Sigmoid colon (tissue), 7 donors: Measurements from ENCODE around the gene PARP2. TPM values are rescaled to one million over a fixed set of nuclear protein-coding genes. Genes with fewer than 3 reads are reported as not detected.

Source experiments
- DNase-seq: peaks from one replicate; pipeline ENCODE4 v3.0.0-alpha.2; 2019
- H3K27ac ChIP-seq, 4 donors: fragments of 200-600 bp; sonication (generic); one replicate each; pipeline ENCODE4 v1.5.1; 2016 to 2019; ENCODE audit warnings: mild to moderate bottlenecking in 1 of 4
- H3K27me3 ChIP-seq, 3 donors: fragments of 200-600 bp; sonication (generic); one replicate each; pipeline ENCODE4 v1.5.1; 2019; ENCODE audit warnings: mild to moderate bottlenecking in 1 of 3
- H3K36me3 ChIP-seq, 4 donors: fragments of 200-600 bp; sonication (generic); one replicate each; pipeline ENCODE4 v1.5.1; 2016 to 2019
- H3K4me1 ChIP-seq, 4 donors: fragments of 200-600 bp; sonication (generic); one replicate each; pipeline ENCODE4 v1.5.1; 2017 to 2019
- H3K4me3 ChIP-seq, 4 donors: fragments of 200-600 bp; sonication (generic); one replicate each; pipeline ENCODE4 v1.5.1; 2017 to 2019; ENCODE audit warnings: mild to moderate bottlenecking in 2 of 4, moderate library complexity in 1 of 4
- H3K9me3 ChIP-seq, 4 donors: fragments of 200-600 bp in 3 of 4; sonication (generic) in 3 of 4; one replicate each; pipeline versions ENCODE4 v1.5.1 to v1.6.1; 2013 to 2019
- CTCF ChIP-seq, 4 experiments: fragments of 450-650 bp in 3 of 4; fragments of 200-600 bp in 1 of 4; IDR thresholded peaks; one replicate each; pipeline ENCODE4 v1.5.1; 2016 to 2019; ENCODE audit warnings: antibody characterized with exemption in 4 of 4, mild to moderate bottlenecking in 3 of 4, moderate library complexity in 2 of 4
- EP300 ChIP-seq, 4 donors: sonication (generic); formaldehyde crosslinking; IDR thresholded peaks; one replicate each; pipeline ENCODE4 v1.6.1; 2017; ENCODE audit warnings: antibody characterized with exemption in 4 of 4
- POLR2A ChIP-seq, 2 donors: fragments of 450-650 bp; IDR thresholded peaks; one replicate each; pipeline ENCODE4 v1.6.1; 2016; ENCODE audit warnings: antibody characterized with exemption in 2 of 2, mild to moderate bottlenecking in 2 of 2, moderate library complexity in 2 of 2
- POLR2AphosphoS5 ChIP-seq, 4 donors: sonication (generic); formaldehyde crosslinking; IDR thresholded peaks; one replicate each; pipeline ENCODE4 v1.6.1; 2017; ENCODE audit warnings: antibody characterized with exemption in 4 of 4
- WGBS, 2 donors: extraction: QIAGEN DNeasy Blood & Tissue Kit; methylation state at CpG; one replicate each; pipeline ENCODE4 v1.1.7; 2013; 5-methylcytosine and 5-hydroxymethylcytosine counted together
- intact Hi-C: fragments of 100-400 bp; cut with DNase I; formaldehyde crosslinking; loops from one replicate; pipeline ENCODE4 v1.15.1; 2023
- polyA plus RNA-seq, 3 donors: library from polyadenylated mRNA; stranded (reverse); fragments of 200-250 nt; gene quantifications; one replicate each; pipeline ENCODE4 v1.2.3, GENCODE V29; 2013
- small RNA-seq, 3 donors: library from RNA; depleted of rRNA; stranded (forward); fragments of <200 nt; gene quantifications; one replicate each; pipeline ENCODE3, GENCODE V24; 2016
- total RNA-seq, 4 donors: library from RNA; depleted of rRNA; stranded (reverse); fragments of >200 nt; gene quantifications; one replicate each; pipeline ENCODE4 v1.1.0, GENCODE V29; 2016
- donor health status: healthy with polysubstance abuse.
- donor health status: Bipolar disorder and iron deficiency.
- donor health status: healthy.

PARP2 gene
- total and polyA plus RNA-seq, 7 donors, result 6.0 to 14.3 (median 10.2) TPM

GRCh38 chr14:20397511-20397910 lies 54.1 kb downstream of the PARP2 start:
- Histone ChIP-seq H3K36me3 (peaks cover 28 to 99% (median 61%) of the 10 kb centered on the region in 4 donors), H3K27ac (no peak overlapping the region), H3K9me3 (no peaks in the 10 kb centered on the region), H3K4me1 (no peaks in the 10 kb centered on the region), H3K4me3 (no peak overlapping the region), H3K27me3 (no peaks in the 10 kb centered on the region)
- intact Hi-C loops, result no loop called here
- DNase-seq, result no peak
- 85 to 95% methylated on average over 3 of the region's 3 CpGs for WGBS, 2 donors
- TF ChIP-seq POLR2AphosphoS5 (IDR thresholded peaks at IDR 0.05) (no peak), POLR2A (IDR thresholded peaks at IDR 0.05) (no peak), EP300 (IDR thresholded peaks at IDR 0.05) (no peak), CTCF (IDR thresholded peaks at IDR 0.05) (no peak)

- Histone ChIP-seq H3K27me3 (no peaks in the 10 kb centered on the region), H3K9me3 (no peaks in the 10 kb centered on the region), H3K4me3 (no peak overlapping the region), H3K4me1 (no peaks in the 10 kb centered on the region), H3K36me3 (peaks cover 32 to 99% (median 72%) of the 10 kb centered on the region in 4 donors), H3K27ac (no peak overlapping the region)
- intact Hi-C loops, result no loop called here
- DNase-seq, result no peak
- no peak for TF ChIP-seq POLR2A (IDR thresholded peaks at IDR 0.05)
- no peak for TF ChIP-seq POLR2AphosphoS5 (IDR thresholded peaks at IDR 0.05)
- no peak for TF ChIP-seq EP300 (IDR thresholded peaks at IDR 0.05)
- no peak for TF ChIP-seq CTCF (IDR thresholded peaks at IDR 0.05)
- WGBS, 2 donors, result 91 to 98% methylated on average over 1 of the region's 1 CpG
These were observed 57.1 kb downstream of the PARP2 start for GRCh38 chr14:20400589-20400964.

- H3K27me3 ChIP-seq, result no peaks in the 10 kb centered on the region
- H3K4me1 ChIP-seq, result no peaks in the 10 kb centered on the region
- intact Hi-C loops, result no loop called here
- TF ChIP-seq POLR2AphosphoS5 (IDR thresholded peaks at IDR 0.05) (no peak), CTCF (IDR thresholded peaks at IDR 0.05) (no peak), POLR2A (IDR thresholded peaks at IDR 0.05) (no peak), EP300 (IDR thresholded peaks at IDR 0.05) (no peak)
- no peaks in the 10 kb centered on the region for H3K9me3 ChIP-seq
- peaks cover 27 to 99% (median 69%) of the 10 kb centered on the region in 4 donors for H3K36me3 ChIP-seq
- H3K27ac ChIP-seq, result no peak overlapping the region
- DNase-seq, result no peak
- WGBS, 2 donors, result 91 to 94% methylated on average over 10 of the region's 10 CpGs
- no peak overlapping the region for H3K4me3 ChIP-seq
These were observed 57.6 kb downstream of the PARP2 start for GRCh38 chr14:20400965-20401593.

- TF ChIP-seq POLR2AphosphoS5 (IDR thresholded peaks at IDR 0.05), result no peak
- no peak for TF ChIP-seq CTCF (IDR thresholded peaks at IDR 0.05)
- no peak for TF ChIP-seq EP300 (IDR thresholded peaks at IDR 0.05)
- TF ChIP-seq POLR2A (IDR thresholded peaks at IDR 0.05), result no peak
- WGBS, 2 donors, result 94% methylated on average over 11 of the region's 11 CpGs
- H3K4me1 ChIP-seq, result no peaks in the 10 kb centered on the region
- DNase-seq, result no peak
- H3K4me3 ChIP-seq, result no peak overlapping the region
- peaks cover 31 to 100% (median 68%) of the 10 kb centered on the region in 4 donors for H3K36me3 ChIP-seq
- H3K27me3 ChIP-seq, result no peaks in the 10 kb centered on the region
- H3K9me3 ChIP-seq, result no peaks in the 10 kb centered on the region
- no peak overlapping the region for H3K27ac ChIP-seq
- intact Hi-C loops, result no loop called here
These were observed 60.1 kb downstream of the PARP2 start for GRCh38 chr14:20403521-20403920.

Small RNA genes within 50 kb of the gene (small RNA-seq; reads per million reads assigned to genes)
- gene SNORA79B (0 to 0.86 (median 0) reads per million in 3 donors), gene SNORD126 (319 to 863 (median 764) reads per million in 3 donors)

Other genes starting within 250 kb of the PARP2 start
- gene OR4K17, start 232.9 kb upstream of the PARP2 start, total RNA-seq, result not detected
- gene OR4K17, start 232.9 kb upstream of the PARP2 start, polyA plus RNA-seq, result not detected
- not detected for gene OR4N5, start 204.8 kb upstream of the PARP2 start, total RNA-seq
- not detected for gene OR4N5, start 204.8 kb upstream of the PARP2 start, polyA plus RNA-seq
- not detected for gene OR11G2, start 152.7 kb upstream of the PARP2 start, total RNA-seq
- not detected for gene OR11G2, start 152.7 kb upstream of the PARP2 start, polyA plus RNA-seq
- gene OR11H6, start 119.9 kb upstream of the PARP2 start, total RNA-seq, result not detected
- not detected for gene OR11H6, start 119.9 kb upstream of the PARP2 start, polyA plus RNA-seq
- not detected for gene OR11H7, start 114.7 kb upstream of the PARP2 start, total RNA-seq
- gene OR11H7, start 114.7 kb upstream of the PARP2 start, polyA plus RNA-seq, result not detected
- gene OR11H4, start 104.3 kb upstream of the PARP2 start, total RNA-seq, result not detected
- gene OR11H4, start 104.3 kb upstream of the PARP2 start, polyA plus RNA-seq, result not detected
- gene TTC5, start 37.7 kb upstream of the PARP2 start, total RNA-seq, result 10 to 100 TPM in 2 of 4 donors, 1 to 10 TPM in 2; 6.8 to 16.3 (median 10.1) TPM
- 1 to 10 TPM; 3.6 to 6.5 (median 5.3) TPM for gene TTC5, start 37.7 kb upstream of the PARP2 start, polyA plus RNA-seq
- 10 to 100 TPM; 43.2 to 55.8 (median 44.4) TPM for gene CCNB1IP1, start 10.4 kb upstream of the PARP2 start, total RNA-seq
- 10 to 100 TPM; 31.2 to 54.1 (median 44.4) TPM for gene CCNB1IP1, start 10.4 kb upstream of the PARP2 start, polyA plus RNA-seq
- gene TEP1, start 69.9 kb downstream of the PARP2 start, total RNA-seq, result 10 to 100 TPM; 12.7 to 42.7 (median 19.6) TPM
- 10 to 100 TPM; 19.2 to 43.7 (median 22.9) TPM for gene TEP1, start 69.9 kb downstream of the PARP2 start, polyA plus RNA-seq
- gene KLHL33, start 92.5 kb downstream of the PARP2 start, total RNA-seq, result 1 to 10 TPM in 1 of 4 donors, under 1 TPM in 3; 0.33 to 1.4 (median 0.62) TPM
- gene KLHL33, start 92.5 kb downstream of the PARP2 start, polyA plus RNA-seq, result under 1 TPM; 0.23 to 0.60 (median 0.23) TPM
- 10 to 100 TPM; 34.1 to 65.6 (median 50.7) TPM for gene OSGEP, start 111.2 kb downstream of the PARP2 start, total RNA-seq
- gene OSGEP, start 111.2 kb downstream of the PARP2 start, polyA plus RNA-seq, result 10 to 100 TPM; 21.0 to 49.4 (median 29.8) TPM
- 100 to 1,000 TPM; 118 to 181 (median 146) TPM for gene APEX1, start 111.6 kb downstream of the PARP2 start, total RNA-seq
- 100 to 1,000 TPM in 1 of 3 donors, 10 to 100 TPM in 2; 84.4 to 150 (median 99.7) TPM for gene APEX1, start 111.6 kb downstream of the PARP2 start, polyA plus RNA-seq
- 10 to 100 TPM; 18.9 to 28.0 (median 22.8) TPM for gene PIP4P1, start 117.8 kb downstream of the PARP2 start, total RNA-seq
- 10 to 100 TPM; 30.3 to 40.9 (median 32.4) TPM for gene PIP4P1, start 117.8 kb downstream of the PARP2 start, polyA plus RNA-seq
- gene PNP, start 125.8 kb downstream of the PARP2 start, total RNA-seq, result 10 to 100 TPM in 2 of 4 donors, 1 to 10 TPM in 2; 5.5 to 32.3 (median 10.6) TPM
- gene PNP, start 125.8 kb downstream of the PARP2 start, polyA plus RNA-seq, result 100 to 1,000 TPM in 2 of 3 donors, 10 to 100 TPM in 1; 60.7 to 121 (median 104) TPM
- not detected for gene RNASE10, start 161.9 kb downstream of the PARP2 start, total RNA-seq
- gene RNASE10, start 161.9 kb downstream of the PARP2 start, polyA plus RNA-seq, result under 1 TPM in 1 of 3 donors, not detected in 2; 0.12 TPM
- gene RNASE9, start 217.4 kb downstream of the PARP2 start, total RNA-seq, result not detected
- gene RNASE9, start 217.4 kb downstream of the PARP2 start, polyA plus RNA-seq, result not detected
- gene RNASE11, start 244.4 kb downstream of the PARP2 start, total RNA-seq, result not detected
- not detected for gene RNASE11, start 244.4 kb downstream of the PARP2 start, polyA plus RNA-seq
- not detected for gene RNASE12, start 247.7 kb downstream of the PARP2 start, total RNA-seq
- gene RNASE12, start 247.7 kb downstream of the PARP2 start, polyA plus RNA-seq, result not detected